OCI-LY1 (cell line): ENCODE data around the gene C6orf62.
A peak's percentile ranks its signal among the peaks of the same experiment; 100 is the strongest.
"Not testable (repeated sequence)": the region's sequence is repeated elsewhere in the genome, so short reads cannot be mapped to it uniquely, and the experiment has no call there.

Experiments used
- H2AFZ ChIP-seq: fragments of 200-600 bp; sonication (generic), shearing (Covaris generic); 2 replicates; pipeline ENCODE4 v1.6.0; 2014; ENCODE audit warnings: antibody characterized with exemption, mild to moderate bottlenecking, low read length
- H3F3A ChIP-seq: fragments of 200-600 bp; sonication (generic), shearing (Covaris generic); 2 replicates; pipeline ENCODE4 v1.6.0; 2014; ENCODE audit warnings: mild to moderate bottlenecking, antibody characterized with exemption, low read length, moderate library complexity; ENCODE audit not compliant: insufficient read depth
- H3K27ac ChIP-seq: fragments of 200-600 bp; sonication (generic); 2 replicates; pipeline ENCODE4 v1.5.1; 2014; ENCODE audit warnings: low read length, mixed run types, mild to moderate bottlenecking, low read depth; ENCODE audit not compliant: poor library complexity, severe bottlenecking
- H3K27me3 ChIP-seq: fragments of 200-600 bp; sonication (generic); 2 replicates; pipeline ENCODE4 v1.6.0; 2014; ENCODE audit warnings: antibody characterized with exemption, mild to moderate bottlenecking, low read length, moderate library complexity; ENCODE audit not compliant: insufficient read depth
- H3K36me3 ChIP-seq: fragments of 200-600 bp; sonication (generic); 2 replicates; pipeline ENCODE4 v1.6.1; 2014; ENCODE audit warnings: mild to moderate bottlenecking, antibody characterized with exemption, low read length, moderate library complexity, mixed read lengths; ENCODE audit not compliant: insufficient read depth
- H3K4me1 ChIP-seq: fragments of 200-600 bp; sonication (generic); 2 replicates; pipeline ENCODE4 v1.5.1; 2014; ENCODE audit warnings: mild to moderate bottlenecking, low read length, moderate library complexity; ENCODE audit not compliant: insufficient read depth, severe bottlenecking
- H3K4me2 ChIP-seq: fragments of 200-600 bp; sonication (generic), shearing (Covaris generic); 2 replicates; pipeline ENCODE4 v1.6.1; 2014; ENCODE audit warnings: low read length
- H3K4me3 ChIP-seq: fragments of 200-600 bp; sonication (generic); 2 replicates; pipeline ENCODE4 v1.5.1; 2014; ENCODE audit warnings: low read length, low read depth, mild to moderate bottlenecking, mixed read lengths; ENCODE audit not compliant: poor library complexity, severe bottlenecking
- H3K79me2 ChIP-seq: fragments of 200-600 bp; shearing (Covaris generic); 2 replicates; pipeline ENCODE4 v1.6.1; 2016; ENCODE audit warnings: mixed run types, low read length, mixed read lengths; ENCODE audit not compliant: insufficient read depth
- H3K9ac ChIP-seq: fragments of 200-600 bp; sonication (generic), shearing (Covaris generic); 2 replicates; pipeline ENCODE4 v1.6.1; 2014; ENCODE audit warnings: mild to moderate bottlenecking, low read length, mixed read lengths
- H3K9me2 ChIP-seq: fragments of 200-600 bp; sonication (generic), shearing (Covaris generic); 2 replicates; pipeline ENCODE4 v1.6.1; 2014; ENCODE audit warnings: low read depth, mild to moderate bottlenecking, low read length, mixed read lengths
- H3K9me3 ChIP-seq: fragments of 200-600 bp; shearing (Covaris generic); 2 replicates; pipeline ENCODE4 v1.6.1; 2014; ENCODE audit warnings: low read length, mixed read lengths
- H4K20me1 ChIP-seq: fragments of 200-600 bp; sonication (generic), shearing (Covaris generic); 2 replicates; pipeline ENCODE4 v1.6.0; 2016; ENCODE audit warnings: mild to moderate bottlenecking, low read length; ENCODE audit not compliant: insufficient read depth
- EZH2 ChIP-seq: fragments of 200-600 bp; sonication (generic), shearing (Covaris generic); IDR thresholded peaks from 2 replicates; pipeline ENCODE4 v1.8.0; 2017; ENCODE audit warnings: borderline replicate concordance, mixed run types, mild to moderate bottlenecking, antibody characterized with exemption, low read length, moderate library complexity, mixed read lengths
- TF ChIP-seq, protein P1 (sequence below): fragments of 200-600 bp; sonication (generic), shearing (Covaris generic); IDR thresholded peaks from 2 replicates; pipeline ENCODE4 v1.5.1; 2017; ENCODE audit warnings: mild to moderate bottlenecking, antibody characterized with exemption, low read length, moderate library complexity, mixed read lengths

Gene C6orf62

DNA sequence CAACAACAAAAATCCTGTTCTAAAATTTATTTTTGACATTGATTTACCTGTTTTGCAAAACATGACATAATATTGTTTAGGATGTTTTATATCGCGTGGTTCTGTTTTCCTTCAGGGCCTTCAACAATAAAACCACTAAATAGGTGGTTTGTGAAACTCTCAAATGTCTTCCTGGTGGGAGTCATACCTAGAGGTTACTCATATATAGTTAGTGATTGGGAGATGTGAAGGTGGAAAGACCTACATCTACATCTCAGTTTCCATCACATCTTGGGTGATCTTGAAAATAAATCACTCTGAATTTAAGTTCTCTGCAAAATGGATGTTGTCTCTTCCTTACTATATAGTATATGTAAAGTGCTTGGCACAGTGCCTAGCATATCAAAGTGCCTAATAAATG is 22.9 kb downstream of the C6orf62 start:
- Histone ChIP-seq H3K9me3 (no peaks in the 10 kb centered on the region), H3F3A (0 out of 2 replicates have a peak, but pooled peaks cover 5% of the 10 kb centered on the region), H3K4me2 (no peak overlapping the region), H3K4me1 (peaks cover 8% of the 10 kb centered on the region), H4K20me1 (no peaks in the 10 kb centered on the region), H3K27ac (no peak overlapping the region), H3K36me3 (peaks cover 10% of the 10 kb centered on the region; the same call in 1 of the 2 replicates), H2AFZ (no peak overlapping the region), H3K9me2 (no peaks in the 10 kb centered on the region), H3K27me3 (no peaks in the 10 kb centered on the region), H3K9ac (no peak overlapping the region), H3K4me3 (no peak overlapping the region), H3K79me2 (no peaks in the 10 kb centered on the region)
- TF ChIP-seq EZH2: no peak
- TF ChIP-seq, protein P1, sequence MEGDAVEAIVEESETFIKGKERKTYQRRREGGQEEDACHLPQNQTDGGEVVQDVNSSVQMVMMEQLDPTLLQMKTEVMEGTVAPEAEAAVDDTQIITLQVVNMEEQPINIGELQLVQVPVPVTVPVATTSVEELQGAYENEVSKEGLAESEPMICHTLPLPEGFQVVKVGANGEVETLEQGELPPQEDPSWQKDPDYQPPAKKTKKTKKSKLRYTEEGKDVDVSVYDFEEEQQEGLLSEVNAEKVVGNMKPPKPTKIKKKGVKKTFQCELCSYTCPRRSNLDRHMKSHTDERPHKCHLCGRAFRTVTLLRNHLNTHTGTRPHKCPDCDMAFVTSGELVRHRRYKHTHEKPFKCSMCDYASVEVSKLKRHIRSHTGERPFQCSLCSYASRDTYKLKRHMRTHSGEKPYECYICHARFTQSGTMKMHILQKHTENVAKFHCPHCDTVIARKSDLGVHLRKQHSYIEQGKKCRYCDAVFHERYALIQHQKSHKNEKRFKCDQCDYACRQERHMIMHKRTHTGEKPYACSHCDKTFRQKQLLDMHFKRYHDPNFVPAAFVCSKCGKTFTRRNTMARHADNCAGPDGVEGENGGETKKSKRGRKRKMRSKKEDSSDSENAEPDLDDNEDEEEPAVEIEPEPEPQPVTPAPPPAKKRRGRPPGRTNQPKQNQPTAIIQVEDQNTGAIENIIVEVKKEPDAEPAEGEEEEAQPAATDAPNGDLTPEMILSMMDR: no peak

DNA sequence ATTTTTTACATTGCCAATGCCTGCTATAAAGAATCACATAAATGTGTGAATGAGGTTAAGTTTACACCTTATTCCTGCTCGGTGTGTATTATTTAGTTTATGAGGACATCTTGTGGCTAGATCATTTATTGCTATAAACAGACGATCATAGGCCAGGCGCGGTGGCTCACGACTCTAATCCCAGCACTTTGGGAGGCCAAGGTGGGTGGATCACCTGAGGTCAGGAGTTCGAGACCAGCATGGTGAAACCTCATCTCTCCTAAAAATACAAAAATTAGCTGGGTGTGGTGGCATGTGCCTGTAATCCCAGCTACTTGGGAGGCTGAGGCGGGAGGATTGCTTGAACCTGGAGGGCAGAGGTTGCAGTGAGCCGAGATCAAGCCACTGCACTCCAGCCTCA is 23.3 kb downstream of the C6orf62 start:
- H3K9ac ChIP-seq, H3K36me3 ChIP-seq, H3K9me2 ChIP-seq, H3K27me3 ChIP-seq, H2AFZ ChIP-seq, H4K20me1 ChIP-seq, H3K27ac ChIP-seq, H3K79me2 ChIP-seq, H3K4me1 ChIP-seq, H3K4me3 ChIP-seq, H3K4me2 ChIP-seq, H3K9me3 ChIP-seq, H3F3A ChIP-seq: not testable (repeated sequence)
- TF ChIP-seq, protein P1: peak; percentile 62; the same call in 1 of the 2 replicates

DNA sequence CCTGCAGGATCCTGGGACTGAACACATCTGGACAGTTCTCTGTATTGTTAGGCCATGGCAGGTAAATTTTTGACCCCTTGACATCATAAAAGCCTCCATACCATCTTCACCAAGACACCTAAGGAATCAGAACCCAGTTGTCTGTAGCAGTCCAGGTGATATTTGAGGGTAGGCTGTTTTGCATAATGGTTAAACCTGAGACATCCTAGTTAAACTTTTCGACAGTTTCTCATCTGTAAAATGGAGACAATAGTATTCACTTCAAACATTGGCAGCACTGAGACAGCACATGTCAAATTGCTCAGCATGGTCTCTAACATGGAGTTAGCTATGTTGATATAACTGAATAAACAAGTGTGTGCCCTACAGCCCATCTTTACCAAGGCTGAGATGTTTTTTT is 24.8 kb downstream of the C6orf62 start:
- H3K27me3 ChIP-seq: no peaks in the 10 kb centered on the region
- H3K27ac ChIP-seq: no peak overlapping the region
- H3K9me2 ChIP-seq: no peaks in the 10 kb centered on the region
- no peaks in the 10 kb centered on the region for H3K79me2 ChIP-seq
- H4K20me1 ChIP-seq: no peaks in the 10 kb centered on the region
- H3K9ac ChIP-seq: no peak overlapping the region
- no peak overlapping the region for H3K4me3 ChIP-seq
- TF ChIP-seq, protein P1: no peak
- no peak for TF ChIP-seq EZH2
- 0 out of 2 replicates have a peak, but pooled peaks cover 3% of the 10 kb centered on the region for H3K36me3 ChIP-seq
- H3K4me1 ChIP-seq: peaks cover 8% of the 10 kb centered on the region
- no peak overlapping the region for H2AFZ ChIP-seq
- H3K9me3 ChIP-seq: no peaks in the 10 kb centered on the region
- no peak overlapping the region for H3K4me2 ChIP-seq
- no peaks in the 10 kb centered on the region for H3F3A ChIP-seq
